Lower leg skin (tissue), 3 donors: ENCODE measurements around the gene PSMD1.

Source experiments
- CTCF ChIP-seq, 3 donors: fragments of 450-650 bp; IDR thresholded peaks; one replicate each; pipeline ENCODE4 v1.5.1; 2016; ENCODE audit warnings: antibody characterized with exemption in 3 of 3, mild to moderate bottlenecking in 3 of 3, moderate library complexity in 2 of 3
- POLR2A ChIP-seq, 2 donors: fragments of 450-650 bp; IDR thresholded peaks; one replicate each; pipeline ENCODE4 v1.6.1; 2016 to 2017; ENCODE audit warnings: antibody characterized with exemption in 2 of 2, mild to moderate bottlenecking in 1 of 2, moderate library complexity in 1 of 2

- TF ChIP-seq CTCF (IDR thresholded peaks at IDR 0.05), result no peak
- TF ChIP-seq POLR2A (IDR thresholded peaks at IDR 0.05), result no peak
Observed at GRCh38 chr2:231053846-231054245, 2.8 kb upstream of the PSMD1 start.
